T follicular helper cell (primary cell): ENCODE results near the gene DPYSL5.

Experiments used
- DNase-seq: peaks from one replicate; pipeline ENCODE4 v3.0.0-alpha.2; 2020; ENCODE audit warnings: low read depth

Gene DPYSL5

DNA sequence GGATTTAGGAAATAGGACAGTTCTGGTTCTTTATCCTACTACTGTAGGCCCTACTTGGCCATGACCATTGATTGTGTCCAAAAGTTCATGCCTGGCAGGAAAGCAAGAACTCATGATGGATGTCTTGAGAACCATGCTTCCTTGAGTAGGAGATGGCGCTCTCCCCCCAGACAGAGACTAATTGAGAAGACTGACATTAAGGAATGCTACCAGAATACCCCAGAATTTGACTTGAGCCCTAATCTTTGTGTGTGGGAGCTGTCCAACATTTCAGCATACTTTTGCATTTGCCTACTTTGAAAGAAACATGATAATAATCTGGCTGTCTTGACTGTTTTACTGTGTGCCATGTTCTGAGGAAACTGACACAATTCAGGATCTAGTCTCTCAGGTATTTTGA is 145.8 kb downstream of the DPYSL5 start:
- DNase-seq = no peak

GRCh38 chr2:26994983-26995382 is 147.1 kb downstream of the DPYSL5 start:
- no peak for DNase-seq

- no peak for DNase-seq
Measured at GRCh38 chr2:26997394-26997793, 149.5 kb downstream of the DPYSL5 start.

- no peak for DNase-seq
Measured at GRCh38 chr2:26998323-26998722, 150.4 kb downstream of the DPYSL5 start.
